Epithelial cell of proximal tubule (primary cell): ENCODE data around the gene ZFPM1. TPM values are rescaled to one million over a fixed set of nuclear protein-coding genes. Genes with fewer than 3 reads are reported as not detected.

ENCODE experiments used
- DNase-seq: peaks from one replicate; pipeline ENCODE4 v3.0.0-alpha.2; 2011; ENCODE audit warnings: low read depth
- H3K4me3 ChIP-seq: 2 replicates; pipeline ENCODE4 v1.5.1; 2011; ENCODE audit warnings: low read depth, mild to moderate bottlenecking, low read length
- CTCF ChIP-seq: conservative IDR thresholded peaks from 2 replicates; pipeline ENCODE4 v1.5.1; 2012; ENCODE audit warnings: low read depth, mild to moderate bottlenecking, low read length
- total RNA-seq: library from RNA; depleted of rRNA; stranded (reverse); fragments of >200 nt; gene quantifications from 2 replicates; pipeline ENCODE4 v1.2.3, GENCODE V29; 2015

The ZFPM1 gene
- total RNA-seq, 1 donor from 2014 or later, result 5.7 TPM

- no peak for DNase-seq
- H3K4me3 ChIP-seq, result no peak overlapping the region
Observed at GRCh38 chr16:88497561-88498462, 44.7 kb downstream of the ZFPM1 start.

GRCh38 chr16:88498576-88499208 lies 45.6 kb downstream of the ZFPM1 start:
- no peak overlapping the region for H3K4me3 ChIP-seq
- DNase-seq, result no peak
- no peak for TF ChIP-seq CTCF

More at GRCh38 chr16:88497561-88498462, 44.7 kb downstream of the ZFPM1 start:
- TF ChIP-seq CTCF, result no peak

- no peak for TF ChIP-seq CTCF
- no peak for DNase-seq
- no peak overlapping the region for H3K4me3 ChIP-seq
Observed at GRCh38 chr16:88499292-88499691, 46.2 kb downstream of the ZFPM1 start.

DNA sequence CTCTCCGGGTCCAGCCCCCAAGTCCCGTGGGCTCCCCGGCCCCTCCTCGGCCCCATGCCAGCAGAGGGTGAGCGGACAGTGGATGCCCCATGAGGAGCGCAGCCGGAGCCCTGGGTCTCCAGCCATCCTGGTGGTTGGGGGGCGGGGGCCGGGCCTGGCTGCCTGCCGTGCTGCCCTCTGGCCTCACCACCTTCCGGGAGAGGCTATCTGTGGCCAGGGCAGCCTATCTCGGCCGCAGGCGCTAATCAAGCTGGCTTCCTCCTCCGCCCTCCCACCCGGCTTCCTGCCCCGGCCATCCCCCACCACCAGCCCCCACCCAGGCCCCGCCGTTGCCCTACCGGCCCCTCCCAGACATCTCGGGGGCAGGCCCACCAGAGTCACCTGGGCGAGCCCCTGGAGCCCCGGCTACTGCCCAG lies 46.8 kb downstream of the ZFPM1 start:
- no peak for TF ChIP-seq CTCF
- DNase-seq, result no peak
- no peak overlapping the region for H3K4me3 ChIP-seq

- DNase-seq, result no peak
- no peak for TF ChIP-seq CTCF
- H3K4me3 ChIP-seq, result no peak overlapping the region
Observed at GRCh38 chr16:88500255-88500661, 47.2 kb downstream of the ZFPM1 start.

GRCh38 chr16:88502371-88502770 lies 49.3 kb downstream of the ZFPM1 start:
- TF ChIP-seq CTCF, result no peak
- H3K4me3 ChIP-seq, result no peak overlapping the region
- DNase-seq, result no peak
